Measurements from ENCODE around the gene ORMDL2.
"Not testable (repeated sequence)": the region's sequence is repeated elsewhere in the genome, so short reads cannot be mapped to it uniquely, and the experiment has no call there.

ORMDL2 gene

DNA sequence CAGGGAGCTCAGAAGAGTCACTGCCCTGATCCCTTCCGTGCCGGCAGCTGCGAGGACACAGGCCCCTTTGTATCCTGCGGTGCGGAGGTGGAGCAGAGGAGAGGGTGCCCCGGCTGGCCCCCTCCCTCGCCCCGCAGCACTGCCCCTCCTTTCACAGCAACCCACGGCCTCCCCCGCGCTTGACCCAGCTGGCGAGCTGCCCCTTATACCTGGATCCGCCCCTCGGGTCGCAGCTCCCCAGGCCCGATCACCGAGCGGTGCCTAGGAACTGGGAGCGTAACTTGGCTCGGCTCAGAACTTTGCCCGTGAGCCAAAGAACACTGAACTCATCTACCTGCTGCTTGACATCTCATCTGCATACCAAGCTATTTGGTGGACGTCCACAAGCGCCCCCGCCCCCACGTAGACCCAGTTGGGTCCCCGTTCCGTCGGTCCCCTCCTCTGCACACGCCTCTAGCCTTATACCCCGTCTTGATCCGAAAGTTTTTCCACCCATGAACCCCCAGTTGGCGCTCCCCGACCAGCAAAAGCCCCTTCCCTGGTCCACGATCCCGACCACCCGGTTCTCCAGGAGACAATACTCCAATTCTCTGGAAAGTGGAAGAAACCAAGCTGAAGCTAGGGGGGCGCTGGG, 12.2 kb downstream of the ORMDL2 start:
- DNase-seq, result peak; percentile 40

- peak; percentile 72 for DNase-seq
These were observed 13.0 kb downstream of the ORMDL2 start for GRCh38 chr12:55830601-55831446.

DNA sequence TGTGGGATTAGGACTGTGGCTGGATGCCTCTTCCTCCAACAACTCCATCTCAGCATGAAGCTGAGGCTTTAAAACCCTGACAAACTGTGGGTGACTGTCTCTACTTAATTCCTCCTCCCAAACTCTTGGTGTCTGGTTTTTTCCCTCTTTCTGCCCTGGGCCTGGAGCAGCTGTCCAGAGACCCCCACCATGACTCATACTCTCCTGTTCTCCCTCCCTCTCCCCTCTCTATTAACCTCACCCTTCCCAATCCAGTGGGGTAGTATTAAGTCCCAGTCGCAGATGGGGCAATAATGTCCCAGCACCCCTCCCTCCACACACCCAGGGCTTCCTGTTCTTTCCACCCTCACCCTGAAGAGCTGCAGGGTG, 13.6 kb downstream of the ORMDL2 start:
- no peak for DNase-seq

- no peak for DNase-seq
These were observed 15.2 kb downstream of the ORMDL2 start for GRCh38 chr12:55833056-55833455.

DNA sequence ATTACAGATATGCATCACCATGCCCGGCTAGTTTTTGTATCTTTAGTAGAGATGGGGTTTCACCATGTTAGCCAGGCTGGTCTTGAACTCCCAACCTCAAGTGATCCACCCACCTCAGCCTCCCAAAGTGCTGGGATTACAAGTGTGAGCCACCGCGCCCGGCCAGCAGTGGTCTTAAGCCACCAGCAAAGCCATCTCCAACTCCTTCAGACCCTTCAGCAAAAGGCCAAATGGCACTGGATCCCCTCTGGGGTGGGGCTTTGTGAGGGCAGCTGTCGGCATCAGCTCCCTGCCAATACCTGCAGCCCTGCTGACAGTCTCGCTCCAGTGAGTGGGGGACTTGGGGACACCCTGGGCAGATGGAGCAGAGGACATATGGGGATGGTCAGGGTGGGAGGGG, 16.6 kb downstream of the ORMDL2 start:
- not testable (repeated sequence) for DNase-seq

- no peak for DNase-seq
These were observed 20.5 kb downstream of the ORMDL2 start for GRCh38 chr12:55838361-55838760.

DNA sequence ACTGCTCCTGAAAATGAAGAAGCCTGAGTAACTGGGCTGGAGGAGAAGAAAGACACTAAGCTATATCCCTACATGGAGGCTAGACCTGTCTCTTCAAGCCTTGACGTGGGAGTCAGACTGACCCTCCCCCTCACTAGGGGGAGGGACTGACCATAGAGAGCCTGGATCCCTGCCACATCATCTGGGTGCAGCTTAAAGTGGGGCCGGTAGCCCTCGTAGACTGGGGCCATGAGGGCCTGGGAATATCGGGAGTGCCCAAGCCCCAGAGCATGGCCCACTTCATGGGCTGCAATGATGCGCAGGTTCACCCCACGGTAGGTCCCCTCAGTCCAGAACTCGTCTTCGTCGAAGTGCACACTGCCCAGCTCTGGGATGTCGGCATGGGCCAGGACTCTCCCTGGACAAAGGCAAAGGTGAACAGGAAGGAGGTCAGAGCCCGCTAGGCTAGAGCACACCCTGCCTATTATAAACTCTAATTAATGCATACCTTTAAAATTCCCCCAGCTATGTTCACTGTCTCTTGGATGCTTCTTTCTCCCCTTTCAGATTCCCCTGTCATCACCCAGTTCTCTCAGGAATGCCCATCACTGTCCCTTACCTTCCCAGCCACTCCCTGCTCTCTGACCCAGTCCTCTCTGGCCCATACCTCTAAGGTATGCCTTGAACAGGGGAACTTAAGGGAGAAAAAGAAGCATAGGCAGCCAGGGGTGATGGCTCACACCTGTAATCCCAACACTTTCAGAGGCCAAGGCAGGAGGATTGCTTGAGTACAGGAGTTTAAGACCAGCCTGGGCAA, 21.7 kb downstream of the ORMDL2 start:
- DNase-seq, result no peak

DNA sequence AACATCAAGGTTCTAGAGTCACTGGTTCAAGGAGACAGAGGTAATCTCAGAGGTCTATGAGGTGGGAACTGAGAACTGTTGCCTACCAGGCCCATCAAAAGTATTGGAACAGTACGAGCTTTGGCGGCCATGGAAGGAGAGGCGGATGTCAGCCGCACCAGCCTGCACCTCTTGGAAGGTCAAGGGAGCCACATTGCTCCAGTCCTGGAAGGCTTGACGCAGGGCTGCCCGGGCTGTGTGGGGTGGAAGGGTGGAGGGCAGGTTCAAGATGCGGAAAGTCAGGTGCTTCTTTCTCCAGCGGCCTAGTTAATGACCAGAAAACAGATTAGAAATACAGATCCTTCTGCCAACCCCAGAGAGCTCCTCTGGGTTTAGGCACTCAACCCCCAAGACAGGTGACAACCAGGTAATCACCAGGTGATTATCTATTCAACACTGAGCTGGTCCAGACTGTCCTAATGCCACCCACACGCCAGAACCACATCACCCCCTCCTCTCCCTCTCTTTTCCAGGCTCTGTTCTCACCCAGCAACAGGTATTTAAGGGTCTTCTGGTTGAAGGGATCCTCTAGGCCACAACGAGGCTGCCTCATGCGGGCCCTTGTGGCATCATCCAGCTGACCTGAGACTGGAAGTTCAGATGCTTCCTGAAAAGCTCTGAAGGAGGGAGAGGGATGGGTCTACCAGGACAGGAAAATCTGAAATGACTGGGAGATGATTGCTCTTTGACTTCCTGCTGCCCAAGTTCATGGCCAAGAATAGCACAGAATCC, 22.9 kb downstream of the ORMDL2 start:
- no peak for DNase-seq

- no peak for DNase-seq
These were observed 25.0 kb downstream of the ORMDL2 start, which contains the start of gene MMP19 for GRCh38 chr12:55842681-55843429. MMP19 (minus strand) TSS chr12:55842936; CDS start chr12:55842830, 106 bp downstream.

- DNase-seq, result no peak
These were observed 25.6 kb downstream of the ORMDL2 start for GRCh38 chr12:55843431-55843830.

DNA sequence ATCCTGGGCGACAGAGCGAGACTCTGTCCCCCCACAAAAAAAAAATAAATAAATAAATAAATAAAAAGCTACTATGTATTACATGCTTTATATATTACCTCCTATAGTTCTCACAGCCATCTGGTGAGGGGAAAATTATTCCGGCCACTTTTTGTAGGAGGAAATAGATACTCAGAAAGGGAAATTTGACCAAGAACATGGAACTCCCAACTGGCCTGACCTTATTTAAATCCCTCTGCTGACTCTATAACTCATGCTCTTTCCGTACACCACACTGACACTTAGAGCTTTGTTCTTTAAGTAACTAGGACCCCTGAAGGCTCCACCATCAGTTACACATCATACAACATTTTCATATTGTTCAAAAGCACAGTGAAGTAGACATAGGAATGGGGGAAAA, 27.1 kb downstream of the ORMDL2 start:
- no peak for DNase-seq

GRCh38 chr12:55845361-55845760, 27.5 kb downstream of the ORMDL2 start:
- no peak for DNase-seq

DNA sequence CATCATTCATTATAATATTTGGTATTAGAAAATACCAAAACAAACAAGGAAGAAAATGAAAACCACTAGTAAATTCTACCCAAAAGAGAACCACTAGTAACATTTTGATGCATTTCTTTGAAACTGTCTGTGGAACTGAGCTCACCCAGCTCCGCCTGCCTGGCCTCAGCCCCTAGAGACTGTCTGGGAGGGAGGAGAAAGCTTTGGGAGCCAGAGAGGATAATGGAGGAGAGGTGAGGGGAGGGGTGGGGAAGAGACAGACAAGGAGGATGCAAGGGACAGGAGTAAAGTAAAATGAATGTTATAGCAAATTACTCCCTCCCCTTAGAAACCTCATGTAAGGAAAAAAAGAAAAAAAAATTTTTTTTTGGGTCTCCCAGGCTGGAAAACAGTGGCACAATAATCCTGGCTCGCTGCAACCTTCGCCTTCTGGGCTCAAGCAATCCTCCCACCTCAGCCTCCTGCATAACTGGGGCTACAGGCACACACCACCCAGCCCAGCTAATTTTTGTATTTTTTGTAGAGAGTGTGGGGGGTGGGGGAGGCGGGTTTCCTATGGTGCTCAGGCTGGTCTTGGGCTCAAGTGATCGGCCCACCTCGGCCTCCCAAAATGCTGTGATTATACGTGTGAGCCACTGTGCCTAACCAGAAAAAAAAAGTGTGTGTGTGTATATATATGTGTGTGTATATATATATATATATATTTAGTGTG, 28.1 kb downstream of the ORMDL2 start:
- no peak for DNase-seq

- DNase-seq, result no peak
These were observed 29.2 kb downstream of the ORMDL2 start for GRCh38 chr12:55847033-55847432.

DNA sequence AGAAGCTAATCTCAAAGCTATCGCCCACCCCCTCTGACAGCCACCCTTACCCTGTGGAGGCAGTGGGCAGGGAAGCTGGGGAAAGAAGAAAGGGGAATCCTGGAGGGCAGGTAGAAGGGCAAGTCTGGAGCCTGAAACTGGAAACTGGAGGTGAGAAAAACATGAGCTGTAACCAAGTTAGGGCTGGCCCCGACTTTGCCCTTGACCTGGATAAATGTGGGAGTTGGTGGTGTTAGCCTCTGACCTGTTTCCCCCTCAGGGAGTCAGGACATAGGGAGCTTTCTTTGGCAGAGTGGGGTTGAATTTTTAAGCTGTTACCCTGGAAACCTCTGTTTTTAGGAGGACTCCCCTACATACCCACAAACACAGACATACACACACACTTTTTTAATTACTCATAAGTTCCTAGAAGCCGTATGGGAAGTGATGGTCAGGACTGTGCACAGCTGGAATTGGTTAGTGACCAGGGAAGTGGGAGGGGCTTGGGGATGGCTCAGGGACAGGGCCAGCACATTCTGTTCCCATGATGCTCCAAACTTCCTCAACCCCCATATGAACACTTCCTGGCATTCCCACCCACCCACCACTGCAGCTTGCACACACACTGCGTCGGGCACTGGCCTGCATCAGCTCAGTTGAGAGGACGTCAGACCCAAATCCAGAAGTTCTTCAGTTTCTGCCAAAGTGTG, 29.9 kb downstream of the ORMDL2 start:
- DNase-seq, result no peak

DNA sequence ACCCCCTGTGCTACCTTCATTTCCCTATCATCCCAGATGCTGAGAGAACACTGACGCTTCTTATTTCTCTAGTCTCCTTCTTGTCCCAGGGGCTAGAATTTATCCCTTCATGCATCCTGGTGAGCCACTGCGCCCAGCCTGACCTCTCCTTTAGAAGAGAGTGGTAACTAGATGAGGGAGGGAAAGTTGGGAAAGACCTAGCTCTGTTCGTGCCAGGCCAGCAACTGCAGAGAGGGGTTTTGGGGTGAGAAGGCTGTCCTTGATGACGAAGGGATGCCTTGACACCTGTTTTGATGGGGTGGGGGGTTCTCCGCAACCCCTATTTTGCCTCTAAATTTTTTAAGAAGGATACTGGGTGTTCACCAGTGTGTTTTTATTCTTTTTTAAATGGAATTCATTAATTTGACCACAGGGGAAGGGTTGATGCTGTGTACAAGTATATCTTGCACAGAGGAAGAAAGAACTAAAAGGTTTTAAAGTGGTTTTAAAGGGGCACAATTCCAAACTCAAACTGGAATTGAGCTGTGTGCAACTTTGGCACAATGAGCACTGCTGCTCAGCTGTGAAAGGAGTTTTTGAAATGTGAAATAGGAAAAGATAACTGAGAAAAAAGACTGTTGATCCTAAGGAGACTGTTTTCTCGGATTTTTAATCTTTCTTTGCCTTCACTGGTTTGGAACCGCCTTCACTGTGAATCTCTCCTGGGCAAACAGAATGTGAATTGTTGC, 31.9 kb downstream of the ORMDL2 start:
- DNase-seq, result no peak

DNA sequence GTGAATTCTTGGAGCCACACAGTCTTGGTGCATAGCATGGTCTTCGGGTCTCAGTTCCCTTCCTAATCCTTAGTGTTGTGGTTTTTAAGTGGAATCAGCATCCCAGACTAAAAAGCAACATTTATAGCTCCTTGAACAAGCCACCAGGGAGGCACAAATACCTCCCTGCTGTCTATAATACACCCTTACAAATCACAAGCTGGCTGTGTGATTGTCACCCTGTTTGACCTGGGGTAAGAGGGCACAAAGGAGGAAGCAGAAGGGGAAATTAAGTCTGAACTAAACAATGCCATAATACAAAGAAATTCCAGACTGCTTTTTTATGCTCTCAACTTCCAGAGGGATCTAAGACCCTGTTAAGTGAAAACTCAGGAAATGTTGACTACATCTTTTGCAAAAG, 32.6 kb downstream of the ORMDL2 start:
- DNase-seq, result no peak

GRCh38 chr12:55850893-55851292, 33.1 kb downstream of the ORMDL2 start:
- no peak for DNase-seq

DNA sequence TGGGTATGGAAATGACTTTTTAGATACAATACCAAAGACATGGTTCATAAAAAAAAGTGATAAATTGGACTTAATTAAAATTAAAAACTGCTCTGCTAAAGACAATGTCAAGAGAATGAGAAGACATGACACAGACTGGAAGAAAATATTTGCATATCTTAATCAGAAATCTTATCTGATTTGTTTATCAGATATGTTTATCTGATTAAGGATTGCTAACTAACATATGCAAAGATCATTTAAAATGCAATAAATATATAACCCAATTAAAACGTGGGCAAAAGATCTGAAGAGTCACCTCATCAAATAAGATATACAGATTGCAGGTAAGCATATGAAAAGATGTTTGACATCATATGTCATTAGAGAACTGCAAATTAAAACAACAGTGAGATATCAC, 34.9 kb downstream of the ORMDL2 start:
- no peak for DNase-seq

- DNase-seq, result no peak
These were observed 43.6 kb downstream of the ORMDL2 start for GRCh38 chr12:55861396-55861795.

All from activated CD8-positive, alpha-beta memory T cell treated with anti-CD3 and anti-CD28 coated beads, Interleukin-2, amount 50 U/mL, for 4 hours (primary cell).